Spleen (tissue), 11 donors: Measurements from ENCODE around the gene EMC9. TPM values are rescaled to one million over a fixed set of nuclear protein-coding genes. Genes with fewer than 3 reads are reported as not detected.

Experiments used
- DNase-seq: peaks from one replicate; pipeline ENCODE4 v3.0.0-alpha.2; 2020
- H3K27ac ChIP-seq, 8 donors: fragments of 200-600 bp; sonication (generic) in 7 of 8; 1 replicate in 4 of 8; 2 replicates in 4 of 8; pipeline versions ENCODE4 v1.5.0 to v1.8.0; 2016 to 2021; ENCODE audit warnings: inconsistent platforms in 4 of 8, mild to moderate bottlenecking in 4 of 8, moderate library complexity in 1 of 8
- H3K27me3 ChIP-seq, 7 donors: fragments of 200-600 bp; sonication (generic) in 6 of 7; replicated peaks in 1 of 7; 1 replicate in 4 of 7; 2 replicates in 3 of 7; pipeline versions ENCODE4 v1.5.0 to v1.8.0; 2016 to 2021; ENCODE audit warnings: inconsistent platforms in 3 of 7, mild to moderate bottlenecking in 1 of 7
- H3K36me3 ChIP-seq, 6 donors: fragments of 200-600 bp; sonication (generic) in 5 of 6; 1 replicate in 4 of 6; 2 replicates in 2 of 6; pipeline versions ENCODE4 v1.5.0 to v1.8.0; 2016 to 2021; ENCODE audit warnings: inconsistent platforms in 2 of 6
- H3K4me1 ChIP-seq, 6 donors: fragments of 200-600 bp; sonication (generic) in 5 of 6; 1 replicate in 3 of 6; 2 replicates in 3 of 6; pipeline versions ENCODE4 v1.5.0 to v1.8.0; 2016 to 2021; ENCODE audit warnings: inconsistent platforms in 3 of 6
- H3K4me3 ChIP-seq, 8 donors: fragments of 200-600 bp; sonication (generic) in 7 of 8; 1 replicate in 4 of 8; 2 replicates in 4 of 8; pipeline versions ENCODE4 v1.5.0 to v1.8.0; 2016 to 2021; ENCODE audit warnings: inconsistent platforms in 4 of 8, mild to moderate bottlenecking in 4 of 8, moderate library complexity in 2 of 8
- H3K9me3 ChIP-seq, 8 donors: fragments of 200-600 bp; sonication (generic) in 7 of 8; 1 replicate in 4 of 8; 2 replicates in 4 of 8; pipeline versions ENCODE4 v1.5.0 to v1.8.0; 2016 to 2021; ENCODE audit warnings: inconsistent platforms in 4 of 8
- POLR2A ChIP-seq, 3 donors: fragments of 450-650 bp; IDR thresholded peaks; one replicate each; pipeline ENCODE4 v1.5.1; 2017; ENCODE audit warnings: antibody characterized with exemption in 3 of 3, mild to moderate bottlenecking in 1 of 3
- POLR2AphosphoS5 ChIP-seq, 3 donors: sonication (generic); formaldehyde crosslinking; IDR thresholded peaks; one replicate each; pipeline ENCODE4 v1.5.1; 2017; ENCODE audit warnings: antibody characterized with exemption in 3 of 3
- WGBS, 5 donors: extraction: QIAGEN DNeasy Blood & Tissue Kit in 3 of 5; methylation state at CpG; one replicate each; pipeline versions ENCODE4 v1.1.5 to v1.1.7; 2013 to 2018; 5-methylcytosine and 5-hydroxymethylcytosine counted together
- intact Hi-C: fragments of 100-400 bp; cut with DNase I; formaldehyde crosslinking; loops from one replicate; pipeline ENCODE4 v1.15.0; 2023; ENCODE audit warnings: low total_unique reads
- microRNA-seq, 3 donors: library from miRNA; unstranded; fragments of <30 nt; microRNA quantifications; one replicate each; pipeline versions ENCODE4 to v1.1.0, GENCODE V29; 2019 to 2020
- polyA plus RNA-seq, 3 donors: library from polyadenylated mRNA; stranded (reverse); fragments of 200-250 nt; gene quantifications; one replicate each; pipeline ENCODE4 v1.2.1, GENCODE V29; 2013
- small RNA-seq, 4 donors: library from RNA; depleted of rRNA; stranded (forward); fragments of <200 nt; gene quantifications; one replicate each; pipeline ENCODE3, GENCODE V24; 2016
- total RNA-seq, 7 donors: library from RNA; depleted of rRNA in 3 of 7; stranded (reverse); fragments of >200 nt in 3 of 7; fragmentation: NEBNext Ultra II Directional in 4 of 7; extraction: Animal tissue kit (Norgen Biotek cat#: 25700) in 4 of 7; gene quantifications; one replicate each; pipeline versions ENCODE4 v1.1.0 to v1.2.1, GENCODE V29; 2016 to 2021
- TF ChIP-seq, protein P1 (sequence below), 11 experiments: fragments of 200-600 bp in 7 of 11; fragments of 450-650 bp in 4 of 11; sonication (generic) in 4 of 11; IDR thresholded peaks in 8 of 11; conservative IDR thresholded peaks in 3 of 11; 1 replicate in 7 of 11; 2 replicates in 4 of 11; pipeline versions ENCODE4 v1.4.0 to v1.8.0; 2016 to 2021; ENCODE audit warnings: antibody characterized with exemption in 11 of 11, inconsistent platforms in 4 of 11, mild to moderate bottlenecking in 1 of 11
- donor health status: healthy with polysubstance abuse.
- donor health status: DM: no; HTN: no; CAD: no; lungs with moderate emphysema.
- donor health status: DM: no; HTN: no; CAD: no.
- donor health status: Bipolar disorder and iron deficiency.
- donor health status: healthy.
- donor health status: DM: no; HTN: no; CAD: no.
- donor health status: DM: yes; HTN: yes; CAD: no.

The EMC9 gene
- total and polyA plus RNA-seq, 10 donors: 17.7 to 50.6 (median 22.3) TPM

DNA sequence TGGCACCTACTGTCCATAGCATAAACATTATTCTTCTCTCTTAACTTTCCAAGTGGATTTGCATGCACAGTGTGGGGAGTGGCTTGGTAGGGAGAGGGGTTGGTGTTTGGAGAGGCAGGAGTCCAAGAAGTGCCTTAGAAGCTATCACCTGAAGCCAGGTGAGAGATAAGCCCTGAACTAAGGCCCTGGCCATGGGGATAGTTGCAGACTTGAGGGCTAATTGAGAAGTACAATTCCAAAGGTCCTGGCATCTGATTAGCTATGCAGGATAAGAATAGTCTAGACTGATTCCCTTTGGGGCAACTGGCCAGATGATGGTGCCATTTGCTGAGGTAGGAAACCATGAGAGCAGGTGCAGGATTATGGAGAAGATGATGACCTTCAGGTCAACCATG lies 49.3 kb downstream of the EMC9 start:
- intact Hi-C loops: loop anchor here (5.0 kb wide), 1 partner anchor 80 kb away; no protein-coding TSS in a partner anchor
- H3K27ac ChIP-seq: peak overlapping the region in 2 of 8 donors; percentile 99 to 100
- no peaks in the 10 kb centered on the region for H3K27me3 ChIP-seq
- H3K36me3 ChIP-seq: peaks cover 0 to 7% (median 0%) of the 10 kb centered on the region in 6 donors
- H3K4me3 ChIP-seq: no peak overlapping the region
- peaks cover 10 to 52% (median 34%) of the 10 kb centered on the region in 6 donors for H3K4me1 ChIP-seq
- peak; percentile 16 for DNase-seq
- no peaks in the 10 kb centered on the region for H3K9me3 ChIP-seq
- TF ChIP-seq, protein P1, sequence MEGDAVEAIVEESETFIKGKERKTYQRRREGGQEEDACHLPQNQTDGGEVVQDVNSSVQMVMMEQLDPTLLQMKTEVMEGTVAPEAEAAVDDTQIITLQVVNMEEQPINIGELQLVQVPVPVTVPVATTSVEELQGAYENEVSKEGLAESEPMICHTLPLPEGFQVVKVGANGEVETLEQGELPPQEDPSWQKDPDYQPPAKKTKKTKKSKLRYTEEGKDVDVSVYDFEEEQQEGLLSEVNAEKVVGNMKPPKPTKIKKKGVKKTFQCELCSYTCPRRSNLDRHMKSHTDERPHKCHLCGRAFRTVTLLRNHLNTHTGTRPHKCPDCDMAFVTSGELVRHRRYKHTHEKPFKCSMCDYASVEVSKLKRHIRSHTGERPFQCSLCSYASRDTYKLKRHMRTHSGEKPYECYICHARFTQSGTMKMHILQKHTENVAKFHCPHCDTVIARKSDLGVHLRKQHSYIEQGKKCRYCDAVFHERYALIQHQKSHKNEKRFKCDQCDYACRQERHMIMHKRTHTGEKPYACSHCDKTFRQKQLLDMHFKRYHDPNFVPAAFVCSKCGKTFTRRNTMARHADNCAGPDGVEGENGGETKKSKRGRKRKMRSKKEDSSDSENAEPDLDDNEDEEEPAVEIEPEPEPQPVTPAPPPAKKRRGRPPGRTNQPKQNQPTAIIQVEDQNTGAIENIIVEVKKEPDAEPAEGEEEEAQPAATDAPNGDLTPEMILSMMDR (IDR thresholded peaks at IDR 0.05 in 8 of 11, conservative IDR thresholded peaks at IDR 0.05 in 3 of 11): no peak
- TF ChIP-seq POLR2A (IDR thresholded peaks at IDR 0.05): no peak
- TF ChIP-seq POLR2AphosphoS5 (IDR thresholded peaks at IDR 0.05): no peak

DNA sequence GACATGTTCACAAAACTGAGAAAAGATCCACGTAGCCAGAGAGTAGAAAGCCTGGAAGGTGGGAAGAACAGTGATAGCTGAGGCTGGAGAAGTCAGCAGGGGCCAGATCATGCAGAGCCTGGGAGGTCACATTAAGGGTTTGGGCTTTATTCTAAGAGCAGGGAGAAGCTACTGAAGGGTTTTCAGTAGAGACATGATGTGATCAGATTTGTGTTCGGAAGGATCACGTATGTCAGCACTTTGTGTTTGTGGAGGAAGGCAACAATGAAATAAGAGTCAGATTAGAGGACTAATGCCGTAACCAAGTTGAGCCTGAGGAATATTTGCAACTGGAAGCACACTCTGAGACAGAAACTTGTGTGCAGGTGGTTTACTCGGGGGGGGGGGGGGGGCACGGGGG lies 51.5 kb downstream of the EMC9 start:
- H3K27ac ChIP-seq: no peak overlapping the region
- H3K27me3 ChIP-seq: no peaks in the 10 kb centered on the region
- intact Hi-C loops: loop anchor here (5.0 kb wide), 1 partner anchor 78 kb away; no protein-coding TSS in a partner anchor
- no peaks in the 10 kb centered on the region for H3K9me3 ChIP-seq
- whole genome bisulfite sequencing, 5 donors: 74 to 89% (median 86%) methylated on average over 6 of the region's 6 CpGs
- no peaks in the 10 kb centered on the region for H3K36me3 ChIP-seq
- TF ChIP-seq POLR2AphosphoS5 (IDR thresholded peaks at IDR 0.05) (no peak), POLR2A (IDR thresholded peaks at IDR 0.05) (no peak)
- TF ChIP-seq, protein P1 (IDR thresholded peaks at IDR 0.05 in 8 of 11, conservative IDR thresholded peaks at IDR 0.05 in 3 of 11): no peak
- peaks cover 4 to 31% (median 21%) of the 10 kb centered on the region in 6 donors for H3K4me1 ChIP-seq
- H3K4me3 ChIP-seq: no peak overlapping the region
- DNase-seq: peak; percentile 1

Small RNAs within 50 kb of the gene (microRNA-seq; reads per million reads assigned to microRNA genes)
- 0 reads per million in 3 donors for gene MIR7703

Small RNAs within 50 kb of the gene (small RNA-seq; reads per million reads assigned to genes)
- gene AL136295.4 (0 reads per million in 4 donors), gene IPO4 (0 reads per million in 4 donors), gene IRF9 (0 to 0.21 (median 0) reads per million in 4 donors), gene RNA5SP383 (0.08 to 0.23 (median 0.14) reads per million in 4 donors)

Other genes starting within 250 kb of the EMC9 start
Only the 30 nearest of the 31 such genes appear.
- 10 to 100 TPM; 15.5 to 31.8 (median 23.2) TPM for gene DHRS4, start 187.8 kb downstream of the EMC9 start, total RNA-seq
- 10 to 100 TPM; 31.6 to 59.9 (median 38.5) TPM for gene DHRS4, start 187.8 kb downstream of the EMC9 start, polyA plus RNA-seq
- gene DHRS4L2, start 152.7 kb downstream of the EMC9 start, total RNA-seq: 10 to 100 TPM in 6 of 7 donors, 1 to 10 TPM in 1; 9.2 to 32.5 (median 19.9) TPM
- gene DHRS4L2, start 152.7 kb downstream of the EMC9 start, polyA plus RNA-seq: 10 to 100 TPM; 31.3 to 54.4 (median 42.7) TPM
- 1 to 10 TPM in 6 of 7 donors, under 1 TPM in 1; 0.44 to 3.2 (median 1.5) TPM for gene CARMIL3, start 89.6 kb downstream of the EMC9 start, total RNA-seq
- 1 to 10 TPM in 2 of 3 donors, under 1 TPM in 1; 0.39 to 1.8 (median 1.0) TPM for gene CARMIL3, start 89.6 kb downstream of the EMC9 start, polyA plus RNA-seq
- gene CPNE6, start 70.0 kb downstream of the EMC9 start, total RNA-seq: under 1 TPM in 1 of 7 donors, not detected in 6; 0.13 TPM
- under 1 TPM in 1 of 3 donors, not detected in 2; 0.03 TPM for gene CPNE6, start 70.0 kb downstream of the EMC9 start, polyA plus RNA-seq
- gene PCK2, start 47.3 kb downstream of the EMC9 start, total RNA-seq: 10 to 100 TPM; 31.4 to 52.3 (median 34.9) TPM
- 10 to 100 TPM; 25.3 to 35.7 (median 27.9) TPM for gene PCK2, start 47.3 kb downstream of the EMC9 start, polyA plus RNA-seq
- gene DCAF11, start 26.8 kb downstream of the EMC9 start, total RNA-seq: 100 to 1,000 TPM in 2 of 7 donors, 10 to 100 TPM in 5; 73.8 to 110 (median 80.9) TPM
- 10 to 100 TPM; 28.7 to 42.5 (median 32.4) TPM for gene DCAF11, start 26.8 kb downstream of the EMC9 start, polyA plus RNA-seq
- gene NRL, start 26.6 kb downstream of the EMC9 start, total RNA-seq: 1 to 10 TPM; 2.0 to 7.8 (median 4.2) TPM
- gene NRL, start 26.6 kb downstream of the EMC9 start, polyA plus RNA-seq: 1 to 10 TPM; 2.7 to 4.7 (median 3.7) TPM
- 10 to 100 TPM in 2 of 7 donors, 1 to 10 TPM in 5; 3.7 to 12.9 (median 9.0) TPM for gene FITM1, start 10.9 kb downstream of the EMC9 start, total RNA-seq
- 1 to 10 TPM; 4.6 to 9.6 (median 8.3) TPM for gene FITM1, start 10.9 kb downstream of the EMC9 start, polyA plus RNA-seq
- gene PSME1, start 5.4 kb downstream of the EMC9 start, total RNA-seq: 100 to 1,000 TPM; 157 to 303 (median 247) TPM
- 100 to 1,000 TPM; 349 to 441 (median 364) TPM for gene PSME1, start 5.4 kb downstream of the EMC9 start, polyA plus RNA-seq
- 100 to 1,000 TPM in 5 of 7 donors, 10 to 100 TPM in 2; 80.0 to 295 (median 189) TPM for gene PSME2, start 5.0 kb upstream of the EMC9 start, total RNA-seq
- gene PSME2, start 5.0 kb upstream of the EMC9 start, polyA plus RNA-seq: 100 to 1,000 TPM; 337 to 509 (median 433) TPM
- 100 to 1,000 TPM in 3 of 7 donors, 10 to 100 TPM in 4; 61.9 to 113 (median 96.9) TPM for gene RNF31, start 5.9 kb upstream of the EMC9 start, total RNA-seq
- gene RNF31, start 5.9 kb upstream of the EMC9 start, polyA plus RNA-seq: 100 to 1,000 TPM in 2 of 3 donors, 10 to 100 TPM in 1; 56.5 to 148 (median 122) TPM
- 100 to 1,000 TPM; 122 to 265 (median 218) TPM for gene IRF9, start 19.7 kb upstream of the EMC9 start, total RNA-seq
- 100 to 1,000 TPM in 2 of 3 donors, 10 to 100 TPM in 1; 85.8 to 166 (median 118) TPM for gene IRF9, start 19.7 kb upstream of the EMC9 start, polyA plus RNA-seq
- 10 to 100 TPM; 23.5 to 51.6 (median 38.0) TPM for gene REC8, start 30.5 kb upstream of the EMC9 start, total RNA-seq
- 10 to 100 TPM; 23.6 to 48.0 (median 43.1) TPM for gene REC8, start 30.5 kb upstream of the EMC9 start, polyA plus RNA-seq
- 10 to 100 TPM; 20.0 to 49.7 (median 29.9) TPM for gene IPO4, start 47.2 kb upstream of the EMC9 start, total RNA-seq
- gene IPO4, start 47.2 kb upstream of the EMC9 start, polyA plus RNA-seq: 10 to 100 TPM; 10.0 to 14.7 (median 10.4) TPM
- 10 to 100 TPM; 30.4 to 53.6 (median 37.3) TPM for gene TM9SF1, start 53.9 kb upstream of the EMC9 start, total RNA-seq
- 10 to 100 TPM in 1 of 3 donors, 1 to 10 TPM in 2; 4.7 to 12.7 (median 7.9) TPM for gene TM9SF1, start 53.9 kb upstream of the EMC9 start, polyA plus RNA-seq
- gene TSSK4, start 64.1 kb upstream of the EMC9 start, total RNA-seq: 1 to 10 TPM in 1 of 7 donors, under 1 TPM in 4, not detected in 2; 0.44 to 1.4 (median 0.61) TPM
- not detected for gene TSSK4, start 64.1 kb upstream of the EMC9 start, polyA plus RNA-seq
- gene CHMP4A, start 71.9 kb upstream of the EMC9 start, total RNA-seq: 10 to 100 TPM; 53.3 to 71.7 (median 61.9) TPM
- 100 to 1,000 TPM; 106 to 149 (median 132) TPM for gene CHMP4A, start 71.9 kb upstream of the EMC9 start, polyA plus RNA-seq
- 10 to 100 TPM; 11.0 to 25.5 (median 17.6) TPM for gene MDP1, start 74.5 kb upstream of the EMC9 start, total RNA-seq
- gene MDP1, start 74.5 kb upstream of the EMC9 start, polyA plus RNA-seq: 10 to 100 TPM; 30.2 to 39.6 (median 33.6) TPM
- gene NEDD8, start 90.8 kb upstream of the EMC9 start, total RNA-seq: 100 to 1,000 TPM in 6 of 7 donors, 10 to 100 TPM in 1; 98.6 to 137 (median 122) TPM
- 100 to 1,000 TPM; 164 to 237 (median 228) TPM for gene NEDD8, start 90.8 kb upstream of the EMC9 start, polyA plus RNA-seq
- gene GMPR2, start 91.3 kb upstream of the EMC9 start, total RNA-seq: 10 to 100 TPM; 57.0 to 85.6 (median 82.6) TPM
- gene GMPR2, start 91.3 kb upstream of the EMC9 start, polyA plus RNA-seq: 10 to 100 TPM; 42.2 to 57.9 (median 50.3) TPM
- gene TINF2, start 101.0 kb upstream of the EMC9 start, total RNA-seq: 100 to 1,000 TPM in 3 of 7 donors, 10 to 100 TPM in 4; 61.8 to 121 (median 99.5) TPM
- gene TINF2, start 101.0 kb upstream of the EMC9 start, polyA plus RNA-seq: 10 to 100 TPM; 55.7 to 60.8 (median 57.4) TPM
- 1 to 10 TPM; 1.4 to 4.8 (median 2.8) TPM for gene TGM1, start 121.6 kb upstream of the EMC9 start, total RNA-seq
- gene TGM1, start 121.6 kb upstream of the EMC9 start, polyA plus RNA-seq: 1 to 10 TPM; 1.7 to 3.5 (median 2.3) TPM
- 10 to 100 TPM; 41.7 to 63.0 (median 48.6) TPM for gene RABGGTA, start 130.0 kb upstream of the EMC9 start, total RNA-seq
- gene RABGGTA, start 130.0 kb upstream of the EMC9 start, polyA plus RNA-seq: 10 to 100 TPM; 22.5 to 46.7 (median 41.4) TPM
- gene DHRS1, start 158.2 kb upstream of the EMC9 start, total RNA-seq: 10 to 100 TPM; 29.9 to 56.1 (median 34.0) TPM
- gene DHRS1, start 158.2 kb upstream of the EMC9 start, polyA plus RNA-seq: 10 to 100 TPM; 22.0 to 38.2 (median 30.3) TPM
- gene NOP9, start 158.3 kb upstream of the EMC9 start, total RNA-seq: 10 to 100 TPM; 16.8 to 26.9 (median 22.9) TPM
- gene NOP9, start 158.3 kb upstream of the EMC9 start, polyA plus RNA-seq: 10 to 100 TPM in 1 of 3 donors, 1 to 10 TPM in 2; 4.5 to 12.1 (median 5.2) TPM
- gene CIDEB, start 166.4 kb upstream of the EMC9 start, total RNA-seq: 100 to 1,000 TPM in 2 of 7 donors, 10 to 100 TPM in 5; 54.0 to 145 (median 88.8) TPM
- 10 to 100 TPM; 31.0 to 33.6 (median 31.4) TPM for gene CIDEB, start 166.4 kb upstream of the EMC9 start, polyA plus RNA-seq
- 10 to 100 TPM in 6 of 7 donors, 1 to 10 TPM in 1; 9.2 to 32.3 (median 18.1) TPM for gene LTB4R2, start 168.5 kb upstream of the EMC9 start, total RNA-seq
- gene LTB4R2, start 168.5 kb upstream of the EMC9 start, polyA plus RNA-seq: 1 to 10 TPM in 2 of 3 donors, under 1 TPM in 1; 0.83 to 4.0 (median 1.3) TPM
- 10 to 100 TPM; 20.9 to 50.4 (median 35.8) TPM for gene LTB4R, start 169.9 kb upstream of the EMC9 start, total RNA-seq
- 10 to 100 TPM; 13.9 to 28.6 (median 28.6) TPM for gene LTB4R, start 169.9 kb upstream of the EMC9 start, polyA plus RNA-seq
- gene ADCY4, start 193.5 kb upstream of the EMC9 start, total RNA-seq: 100 to 1,000 TPM in 1 of 7 donors, 10 to 100 TPM in 6; 34.4 to 114 (median 68.7) TPM
- 10 to 100 TPM; 13.0 to 53.5 (median 34.0) TPM for gene ADCY4, start 193.5 kb upstream of the EMC9 start, polyA plus RNA-seq
- gene RIPK3, start 198.4 kb upstream of the EMC9 start, total RNA-seq: 10 to 100 TPM; 24.8 to 42.4 (median 32.6) TPM
- gene RIPK3, start 198.4 kb upstream of the EMC9 start, polyA plus RNA-seq: 10 to 100 TPM; 14.0 to 18.4 (median 14.7) TPM